DMS114 treated with DMSO at 0.1 percent for 48 hours (cell line): ENCODE data around the gene PTPRF.
"Not testable (repeated sequence)": the region's sequence is repeated elsewhere in the genome, so short reads cannot be mapped to it uniquely, and the experiment has no call there.

Experiments
- DNase-seq: peaks from one replicate; lab custom pipeline; 2025; ENCODE audit not compliant: unreplicated experiment; lab: John Stamatoyannopoulos, UW

The PTPRF gene

GRCh38 chr1:43537423-43538142 is 6.9 kb downstream of the PTPRF start:
- no peak for DNase-seq

- no peak for DNase-seq
Observed at GRCh38 chr1:43538143-43538487, 7.4 kb downstream of the PTPRF start.

GRCh38 chr1:43538969-43539368 is 8.3 kb downstream of the PTPRF start:
- no peak for DNase-seq

- DNase-seq: no peak
Observed at GRCh38 chr1:43539726-43540434, 9.2 kb downstream of the PTPRF start.

GRCh38 chr1:43540653-43541071 is 10.0 kb downstream of the PTPRF start:
- DNase-seq: no peak

GRCh38 chr1:43541141-43541540 is 10.5 kb downstream of the PTPRF start:
- DNase-seq: no peak

- no peak for DNase-seq
Observed at GRCh38 chr1:43541721-43542401, 11.2 kb downstream of the PTPRF start.

- DNase-seq: no peak
Observed at GRCh38 chr1:43542527-43543458, 12.1 kb downstream of the PTPRF start.

GRCh38 chr1:43543567-43543966 is 12.9 kb downstream of the PTPRF start:
- DNase-seq: no peak

- no peak for DNase-seq
Observed at GRCh38 chr1:43545339-43545694, 14.6 kb downstream of the PTPRF start.

GRCh38 chr1:43545695-43546387 is 15.2 kb downstream of the PTPRF start:
- DNase-seq: no peak

- no peak for DNase-seq
Observed at GRCh38 chr1:43546388-43547100, 15.9 kb downstream of the PTPRF start.

GRCh38 chr1:43547538-43548072 is 16.9 kb downstream of the PTPRF start:
- DNase-seq: no peak

GRCh38 chr1:43548285-43549271 is 17.9 kb downstream of the PTPRF start:
- DNase-seq: no peak

GRCh38 chr1:43549394-43549793 is 18.7 kb downstream of the PTPRF start:
- DNase-seq: not testable (repeated sequence)

- DNase-seq: no peak
Observed at GRCh38 chr1:43549921-43550597, 19.4 kb downstream of the PTPRF start.

- no peak for DNase-seq
Observed at GRCh38 chr1:43550598-43551246, 20.0 kb downstream of the PTPRF start.
